Caco-2 (cell line): ENCODE measurements around the gene STK40. TPM values are rescaled to one million over a fixed set of nuclear protein-coding genes. Genes with fewer than 3 reads are reported as not detected.

Experiments used
- BruUV-seq: library from RNA; stranded (reverse); fragments of 400-500 nt; replicated peaks from 2 replicates; lab custom pipeline; 2021; lab: Mats Ljungman, UMichigan
- CTCF ChIA-PET: fragments of 300-600 bp; sonication (Branson Sonifier 250); formaldehyde crosslinking; loops from one replicate; lab custom pipeline; 2022; ENCODE audit warnings: antibody characterized with exemption; lab: Charles Lee
- POLR2A ChIA-PET: fragments of 300-600 bp; sonication (Branson Sonifier 250); formaldehyde crosslinking; loops from one replicate; lab custom pipeline; 2022; ENCODE audit warnings: antibody characterized with exemption; lab: Charles Lee
- DNase-seq, 2 experiments: peaks; one replicate each; pipeline versions ENCODE4 v3.0.0 to v3.0.0-alpha.2; 2020 to 2022
- H3K27me3 ChIP-seq: replicated peaks from 2 replicates; pipeline ENCODE4 v1.6.0; 2011; ENCODE audit warnings: low read length; ENCODE audit not compliant: control insufficient read depth, insufficient read depth
- H3K36me3 ChIP-seq: 2 replicates; pipeline ENCODE4 v1.5.1; 2011; ENCODE audit warnings: low read length; ENCODE audit not compliant: control insufficient read depth, insufficient read depth
- H3K4me1 ChIP-seq: fragments of 250-450 bp; sonication (Bioruptor Pico); 2 replicates; pipeline ENCODE4 v1.5.1; 2020; ENCODE audit warnings: mild to moderate bottlenecking
- H3K4me3 ChIP-seq: 2 replicates; pipeline ENCODE4 v1.5.1; 2011; ENCODE audit warnings: low read depth, mild to moderate bottlenecking, control low read depth, low read length
- H3K9me3 ChIP-seq: fragments of 250-450 bp; sonication (Bioruptor Pico); 2 replicates; pipeline ENCODE4 v1.5.1; 2020; ENCODE audit warnings: mild to moderate bottlenecking, moderate library complexity
- H3K27ac Mint-ChIP-seq: one replicate; pipeline ENCODE4 v1.8.0; 2022; ENCODE audit warnings: mixed read lengths; ENCODE audit not compliant: unreplicated experiment
- H3K27me3 Mint-ChIP-seq: one replicate; pipeline ENCODE4 v1.8.0; 2022; ENCODE audit warnings: mixed read lengths; ENCODE audit not compliant: insufficient read depth, unreplicated experiment
- H3K36me3 Mint-ChIP-seq: one replicate; pipeline ENCODE4 v1.8.0; 2022; ENCODE audit warnings: mild to moderate bottlenecking, mixed read lengths; ENCODE audit not compliant: insufficient read depth, unreplicated experiment
- H3K4me1 Mint-ChIP-seq: one replicate; pipeline ENCODE4 v1.8.0; 2022; ENCODE audit warnings: low read depth, mixed read lengths; ENCODE audit not compliant: unreplicated experiment
- H3K4me3 Mint-ChIP-seq: one replicate; pipeline ENCODE4 v1.8.0; 2022; ENCODE audit warnings: mild to moderate bottlenecking, moderate library complexity, mixed read lengths; ENCODE audit not compliant: unreplicated experiment
- H3K9me3 Mint-ChIP-seq: one replicate; pipeline ENCODE4 v1.8.0; 2022; ENCODE audit warnings: mixed read lengths; ENCODE audit not compliant: unreplicated experiment
- CTCF ChIP-seq, 2 experiments: fragments of 200-600 bp in 1 of 2; IDR thresholded peaks; 1 replicate in 1 of 2; 2 replicates in 1 of 2; pipeline versions ENCODE4 v1.5.1 to v1.8.0; 2011 to 2022; ENCODE audit warnings: antibody characterized with exemption in 1 of 2, control low read depth in 1 of 2, inconsistent platforms in 1 of 2, low read depth in 1 of 2, low read length in 1 of 2, mild to moderate bottlenecking in 1 of 2, moderate library complexity in 1 of 2; ENCODE audit not compliant: insufficient read depth in 1 of 2, severe bottlenecking in 1 of 2, unreplicated experiment in 1 of 2
- intact Hi-C: fragments of 100-400 bp; cut with micrococcal nuclease; formaldehyde crosslinking; loops from one replicate; pipeline ENCODE4 v1.10.0; 2022; ENCODE audit not compliant: unreplicated experiment
- total RNA-seq: library from RNA; stranded (reverse); gene quantifications from 2 replicates; pipeline ENCODE4 v1.2.3, GENCODE V29; 2022

The STK40 gene
- total RNA-seq, 1 experiment from 2014 or later = 29.7 TPM

- DNase-seq = no peak
- peaks cover 7% of the 10 kb centered on the region for H3K4me1 Mint-ChIP-seq
- no TSS peak for BruUV-seq
- peaks cover 17% of the 10 kb centered on the region for H3K36me3 Mint-ChIP-seq
- H3K27me3 Mint-ChIP-seq = no peaks in the 10 kb centered on the region
- H3K9me3 Mint-ChIP-seq = no peaks in the 10 kb centered on the region
- no peak overlapping the region for H3K4me3 ChIP-seq
- intact Hi-C loops = no loop called here
- H3K9me3 ChIP-seq = no peaks in the 10 kb centered on the region
- H3K27ac Mint-ChIP-seq = no peak overlapping the region
- TF ChIP-seq CTCF (IDR thresholded peaks at IDR 0.05; ENCODE audit: insufficient read depth in 1 of 2, low read depth in 1 of 2, low read length in 1 of 2, severe bottlenecking in 1 of 2, unreplicated experiment in 1 of 2) = no peak
- H3K4me3 Mint-ChIP-seq = no peak overlapping the region
- no peaks in the 10 kb centered on the region for H3K27me3 ChIP-seq
- POLR2A ChIA-PET = no interaction called here
- CTCF ChIA-PET = no interaction called here
- no peaks in the 10 kb centered on the region; the same call in 1 of the 2 replicates for H3K36me3 ChIP-seq
- peaks cover 14% of the 10 kb centered on the region; the same call in 1 of the 2 replicates for H3K4me1 ChIP-seq
Observed at GRCh38 chr1:36390411-36390810, 4.7 kb upstream of the STK40 start.

- TF ChIP-seq CTCF (IDR thresholded peaks at IDR 0.05; ENCODE audit: insufficient read depth in 1 of 2, low read depth in 1 of 2, low read length in 1 of 2, severe bottlenecking in 1 of 2, unreplicated experiment in 1 of 2) = no peak
- peaks cover 14% of the 10 kb centered on the region; the same call in 1 of the 2 replicates for H3K4me1 ChIP-seq
- H3K4me3 ChIP-seq = no peak overlapping the region
- H3K27me3 ChIP-seq = no peaks in the 10 kb centered on the region
- H3K36me3 ChIP-seq = no peaks in the 10 kb centered on the region; the same call in 1 of the 2 replicates
- Mint-ChIP-seq H3K36me3 (peaks cover 17% of the 10 kb centered on the region), H3K4me3 (no peak overlapping the region), H3K27ac (no peak overlapping the region), H3K27me3 (no peaks in the 10 kb centered on the region), H3K9me3 (no peaks in the 10 kb centered on the region), H3K4me1 (peaks cover 7% of the 10 kb centered on the region)
- intact Hi-C loops = loop anchor here (5.0 to 10.0 kb wide), 2 partner anchors 32 to 165 kb away; partner anchors contain the start of gene THRAP3
- POLR2A ChIA-PET = no interaction called here
- H3K9me3 ChIP-seq = no peaks in the 10 kb centered on the region
- CTCF ChIA-PET = no interaction called here
- no TSS peak for BruUV-seq
- DNase-seq = no peak
Observed at GRCh38 chr1:36389999-36390398, 4.3 kb upstream of the STK40 start.

GRCh38 chr1:36389261-36389660, 3.5 kb upstream of the STK40 start:
- no TSS peak for BruUV-seq
- intact Hi-C loops = loop anchor here (5.0 to 10.0 kb wide), 2 partner anchors 33 to 164 kb away; partner anchors contain the start of gene THRAP3
- H3K9me3 Mint-ChIP-seq = no peaks in the 10 kb centered on the region
- CTCF ChIA-PET = no interaction called here
- peaks cover 17% of the 10 kb centered on the region for H3K36me3 Mint-ChIP-seq
- no peak overlapping the region for H3K4me3 Mint-ChIP-seq
- TF ChIP-seq CTCF (IDR thresholded peaks at IDR 0.05; ENCODE audit: insufficient read depth in 1 of 2, low read depth in 1 of 2, low read length in 1 of 2, severe bottlenecking in 1 of 2, unreplicated experiment in 1 of 2) = no peak
- Histone ChIP-seq H3K4me3 (no peak overlapping the region), H3K27me3 (no peaks in the 10 kb centered on the region), H3K36me3 (no peaks in the 10 kb centered on the region; the same call in 1 of the 2 replicates), H3K9me3 (no peaks in the 10 kb centered on the region), H3K4me1 (peaks cover 15% of the 10 kb centered on the region; the same call in 1 of the 2 replicates)
- POLR2A ChIA-PET = no interaction called here
- DNase-seq = no peak
- peaks cover 14% of the 10 kb centered on the region for H3K4me1 Mint-ChIP-seq
- H3K27me3 Mint-ChIP-seq = no peaks in the 10 kb centered on the region
- no peak overlapping the region for H3K27ac Mint-ChIP-seq
